IPS-NIHi7 (cell line): ENCODE results near the gene AKT1S1.
A peak's percentile ranks its signal among the peaks of the same experiment; 100 is the strongest.

Experiments
- DNase-seq: peaks from one replicate; pipeline ENCODE4 v3.0.0; 2012; ENCODE audit warnings: mixed read lengths; ENCODE audit errors: extremely low spot score

AKT1S1 gene

GRCh38 chr19:49869009-49869483, 8.1 kb downstream of the AKT1S1 start:
- no peak for DNase-seq

- DNase-seq = peak; percentile 87
Observed at GRCh38 chr19:49866933-49867782, 10.0 kb downstream of the AKT1S1 start, which contains the start of gene PNKP. Gene PNKP (minus strand): TSS chr19:49867576. CDS start chr19:49867204, 372 bp downstream.

- DNase-seq = no peak
Observed at GRCh38 chr19:49864890-49865289, 12.3 kb downstream of the AKT1S1 start.

DNA sequence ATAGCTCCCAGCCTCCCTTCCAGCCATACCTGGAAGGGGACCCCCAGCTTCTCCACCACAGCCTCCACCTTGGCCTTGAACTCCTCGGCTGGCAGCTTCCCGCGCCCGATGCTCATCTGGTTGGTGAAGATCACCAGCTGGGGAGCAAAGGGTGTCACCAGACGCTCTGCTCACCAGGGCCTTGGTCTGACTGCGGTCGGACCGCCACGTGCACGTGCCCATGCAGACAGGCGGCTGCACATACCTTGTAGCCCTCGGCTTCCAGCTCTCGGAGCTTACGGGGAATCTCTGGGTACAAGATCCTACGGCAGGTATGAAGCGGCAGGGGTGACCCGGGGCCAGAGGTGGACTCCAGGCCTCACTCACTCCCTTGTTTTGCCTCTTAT, 13.2 kb downstream of the AKT1S1 start:
- no peak for DNase-seq

DNA sequence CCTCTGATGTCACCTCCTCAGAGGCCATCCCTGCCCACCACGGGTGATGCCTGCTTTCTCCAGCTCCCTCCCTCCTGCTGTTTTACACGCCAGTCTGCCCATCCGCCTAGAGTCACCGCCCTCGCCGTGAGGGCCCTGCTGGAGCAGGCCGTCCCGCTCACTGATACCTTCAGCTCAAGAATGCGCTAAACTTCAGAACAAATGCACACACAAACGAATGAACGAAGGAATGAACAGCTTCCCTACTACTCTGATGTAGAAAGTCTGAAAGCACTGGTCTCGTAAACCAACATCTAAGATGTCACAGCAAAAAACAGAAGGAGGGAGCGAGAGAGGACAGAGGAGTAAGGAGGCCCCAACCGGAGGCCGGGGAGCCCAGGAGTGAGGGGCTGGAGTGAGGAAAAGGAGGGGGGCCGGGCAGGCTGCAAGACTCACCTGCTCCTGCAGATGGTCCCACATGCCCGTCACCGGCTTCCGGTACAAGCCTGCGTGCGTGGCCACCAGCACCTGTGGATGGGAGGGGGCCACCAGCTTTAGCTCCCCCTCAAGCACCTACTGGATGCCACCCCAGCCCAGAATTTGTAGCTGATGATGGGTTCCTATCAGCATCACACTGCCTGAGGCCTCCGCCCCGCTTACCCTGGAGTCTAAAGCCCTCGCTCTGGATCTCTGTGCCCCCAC, 13.8 kb downstream of the AKT1S1 start:
- no peak for DNase-seq

DNA sequence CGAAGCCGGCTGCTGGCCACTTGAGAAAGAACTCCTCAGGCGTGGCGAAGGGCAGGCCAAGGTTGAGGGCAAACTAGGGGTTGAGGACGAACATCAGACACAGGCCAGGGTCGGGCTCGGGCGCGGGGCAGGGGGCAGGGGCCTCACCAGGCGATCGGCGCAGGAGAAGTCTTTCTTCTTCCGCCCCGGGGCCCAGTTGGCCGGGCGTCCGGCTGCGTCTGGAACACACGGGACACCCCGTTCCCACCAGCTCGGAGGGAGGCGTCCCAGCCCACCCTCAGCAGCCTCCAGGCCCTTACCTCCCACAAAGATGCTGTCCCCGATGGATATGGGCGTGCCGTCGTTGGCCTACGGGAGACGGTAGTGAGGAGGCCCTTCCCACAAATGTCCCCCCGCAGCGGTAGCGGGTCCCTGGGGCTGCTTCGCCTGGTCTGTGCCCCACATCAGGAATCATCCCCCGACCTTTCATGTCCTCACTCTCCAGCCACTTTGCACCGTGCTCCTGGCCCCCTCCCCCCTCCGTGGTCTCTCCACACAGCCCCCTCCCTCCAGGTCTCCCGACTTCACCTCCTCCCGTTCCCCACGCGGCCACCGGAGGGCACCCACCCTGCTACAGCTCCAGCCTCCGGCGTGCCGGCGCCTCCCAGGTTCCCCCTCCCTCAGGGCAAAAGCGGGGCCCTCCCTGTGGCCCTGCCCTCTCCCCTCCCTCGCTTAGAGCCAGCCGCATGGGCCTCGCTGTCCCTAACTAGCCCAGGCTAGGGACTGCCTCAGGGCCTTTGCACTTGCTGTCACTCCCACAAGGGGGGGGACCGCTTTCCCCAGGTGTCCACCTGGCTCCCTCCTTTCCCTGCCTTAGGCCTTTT, 14.5 kb downstream of the AKT1S1 start:
- DNase-seq = peak; percentile 70

DNA sequence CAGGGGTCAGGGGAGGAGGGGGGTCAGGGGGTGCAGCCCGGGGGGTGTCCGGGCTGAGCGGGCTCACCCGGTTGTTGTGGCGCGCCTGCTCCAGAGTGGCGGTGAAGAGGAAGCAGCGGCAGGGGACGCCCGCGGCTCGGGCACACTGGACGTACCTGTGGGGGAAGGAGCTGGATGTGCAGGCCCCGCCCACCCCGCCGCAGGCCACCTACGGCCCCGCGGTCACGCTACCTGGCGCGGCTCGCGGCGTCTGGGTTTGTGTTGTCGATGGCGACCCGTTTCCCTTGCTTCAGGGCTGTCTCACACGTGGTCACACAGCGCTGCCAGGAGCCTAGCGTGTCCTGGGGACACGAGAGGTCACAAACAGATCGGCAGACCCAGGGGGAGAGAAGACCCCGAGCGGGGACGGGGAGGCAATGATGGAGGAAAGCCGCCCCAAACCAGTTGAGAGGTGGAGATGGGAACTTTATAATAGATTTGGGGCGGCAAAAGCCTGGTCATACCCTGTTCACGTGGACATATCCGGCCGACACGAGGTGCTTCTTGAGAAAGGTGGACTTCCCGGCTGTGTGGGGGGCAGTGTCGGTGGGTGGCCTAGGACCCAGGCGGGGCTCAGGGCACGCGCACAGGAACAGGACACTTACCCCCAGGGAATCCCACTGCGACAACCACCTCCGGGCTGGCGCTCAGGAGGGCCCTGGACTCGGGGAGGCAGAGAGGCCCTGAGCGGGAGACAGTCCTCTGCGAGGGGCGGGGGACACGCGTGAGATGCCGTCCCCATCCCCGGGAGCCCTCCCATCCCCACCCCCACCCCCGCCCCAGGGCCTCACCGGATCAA, 15.4 kb downstream of the AKT1S1 start:
- DNase-seq = no peak

GRCh38 chr19:49861107-49861506, 16.0 kb downstream of the AKT1S1 start:
- DNase-seq = no peak

DNA sequence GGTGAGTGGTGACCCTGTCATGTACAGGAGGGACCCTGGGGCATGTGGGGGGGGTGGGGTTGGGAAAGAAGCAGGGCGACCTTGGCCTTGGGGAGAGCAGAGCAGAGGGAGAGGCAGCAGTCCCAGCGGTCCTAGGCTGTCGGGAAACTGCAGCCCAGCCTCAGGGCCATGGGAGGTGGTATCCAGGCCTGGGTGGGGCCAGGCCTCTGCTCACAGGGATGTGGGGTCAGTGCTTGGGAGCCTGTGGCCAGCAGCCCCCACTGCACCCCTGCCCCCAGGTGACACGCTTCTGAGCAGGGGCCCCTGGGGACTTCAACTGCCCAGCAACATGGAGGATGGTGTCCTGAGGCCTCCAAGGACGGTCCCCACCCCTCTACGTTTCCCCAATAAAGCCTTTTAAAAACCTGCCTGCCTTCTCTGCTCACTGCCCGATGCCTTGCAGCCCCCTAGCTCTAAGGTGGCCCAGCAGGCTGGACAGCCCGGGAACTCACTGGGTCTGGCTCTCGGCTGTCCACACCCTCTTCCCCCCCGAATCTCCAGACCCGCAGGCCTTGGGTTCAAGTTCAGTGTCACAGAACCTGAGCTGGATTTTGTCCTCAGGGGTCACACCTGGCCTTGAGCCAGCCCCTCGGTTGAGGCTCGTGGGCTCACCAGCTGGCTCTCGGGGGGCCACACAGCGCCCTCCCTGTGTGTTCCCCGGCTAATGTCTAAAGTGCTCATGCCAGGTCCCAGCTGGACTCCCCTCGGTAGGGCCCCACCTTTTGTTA, 16.6 kb downstream of the AKT1S1 start:
- no peak for DNase-seq

- DNase-seq = no peak
Observed at GRCh38 chr19:49859682-49860335, 17.3 kb downstream of the AKT1S1 start.

DNA sequence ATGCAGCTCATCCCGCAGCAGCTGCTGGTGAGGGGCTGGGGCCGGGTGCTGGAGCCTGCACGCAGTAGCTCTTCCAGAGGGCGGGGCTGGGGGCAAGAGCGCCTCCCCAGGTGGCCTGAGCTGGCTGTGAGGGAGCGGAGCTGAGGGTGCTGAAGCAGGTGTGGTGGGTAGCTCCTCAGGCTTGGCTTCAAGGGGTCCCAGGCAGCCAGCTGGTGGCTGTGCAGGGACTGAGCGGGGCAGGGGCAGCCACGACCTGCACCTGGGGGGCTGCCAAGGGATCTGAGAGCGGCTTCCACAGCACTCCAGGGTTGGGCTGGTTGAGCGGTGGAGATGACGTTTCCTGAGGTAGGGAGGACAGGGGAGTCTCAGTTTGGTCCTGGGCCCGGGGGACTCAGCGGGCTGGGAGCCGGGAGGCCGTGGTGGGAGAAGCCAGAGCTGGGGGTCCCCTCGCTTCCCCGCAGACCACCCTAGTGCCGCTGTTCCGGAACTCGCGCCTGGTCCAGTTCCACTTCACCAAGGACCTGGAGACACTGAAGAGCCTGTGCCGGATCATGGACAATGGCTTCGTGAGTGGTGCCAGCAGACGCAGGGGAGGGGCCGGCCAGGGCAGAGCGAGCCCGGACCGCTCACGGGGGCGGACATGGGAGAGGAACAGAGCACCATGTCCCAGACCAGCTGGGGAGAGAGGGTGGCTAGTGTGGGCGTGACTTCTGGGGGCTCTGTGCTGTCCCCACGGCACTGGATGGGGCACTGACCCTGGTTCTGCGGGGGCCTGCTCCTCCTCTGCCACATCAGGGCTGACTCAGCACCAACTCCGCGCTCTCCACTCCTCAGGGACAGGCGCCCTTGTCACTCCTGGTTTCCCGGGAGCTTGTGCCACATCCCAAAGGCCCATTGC, 18.8 kb downstream of the AKT1S1 start:
- DNase-seq = no peak

GRCh38 chr19:49857838-49858087, 19.4 kb downstream of the AKT1S1 start:
- no peak for DNase-seq

DNA sequence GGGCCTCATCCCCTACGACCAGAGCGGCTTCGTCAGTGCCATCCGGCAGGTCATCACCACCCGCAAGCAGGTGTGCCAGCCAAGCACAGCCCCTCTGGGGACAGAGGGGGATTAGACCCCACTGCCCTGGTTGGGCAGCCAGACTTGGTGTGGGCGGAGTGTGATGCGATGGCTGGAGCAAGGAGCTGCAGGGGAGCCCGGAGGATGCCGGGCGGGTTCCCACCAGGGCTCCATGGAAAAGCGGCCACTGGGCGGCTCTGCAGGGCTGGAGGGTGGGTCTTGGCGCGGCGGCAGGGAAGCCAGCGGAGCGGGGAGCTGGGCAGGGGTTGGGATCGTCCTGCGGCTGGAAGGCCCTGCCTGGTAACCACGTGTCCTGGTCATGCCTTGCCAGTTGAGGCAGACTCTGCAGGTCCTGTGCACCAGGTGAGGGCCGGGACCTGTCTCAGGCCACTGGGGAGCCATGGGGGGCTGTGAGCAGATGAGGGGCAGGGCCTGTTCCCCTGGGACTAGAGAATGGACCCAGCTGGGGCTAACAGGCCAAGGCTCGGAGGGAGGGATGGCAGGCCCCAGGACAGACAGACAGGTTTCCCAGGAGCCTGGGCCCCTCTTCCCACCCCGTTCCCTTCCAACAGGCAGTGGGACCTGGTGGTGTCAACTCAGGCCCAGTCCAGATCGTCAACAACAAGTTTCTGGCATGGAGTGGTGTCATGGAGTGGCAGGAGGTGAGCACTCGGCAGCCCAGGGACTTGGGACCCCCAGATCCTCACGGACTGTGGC, 19.9 kb downstream of the AKT1S1 start:
- no peak for DNase-seq

GRCh38 chr19:49856574-49857021, 20.6 kb downstream of the AKT1S1 start:
- DNase-seq = no peak

GRCh38 chr19:49855676-49856573, 21.2 kb downstream of the AKT1S1 start:
- DNase-seq = no peak

GRCh38 chr19:49855277-49855675, 21.9 kb downstream of the AKT1S1 start:
- no peak for DNase-seq
